K562 (cell line): ENCODE data around the gene SHANK1. TPM values are rescaled to one million over a fixed set of nuclear protein-coding genes. Genes with fewer than 3 reads are reported as not detected.

Experiments
- ATAC-seq: fragments of 200-7000 bp; cut with Tn5 transposase; 3 replicates; pipeline ENCODE4 v1.9.1; 2020; ENCODE audit warnings: moderate library complexity
- BruUV-seq: library from RNA; stranded (reverse); fragments of 400-500 nt; replicated peaks from 2 replicates; lab custom pipeline; 2021; lab: Mats Ljungman, UMichigan
- CTCF ChIA-PET: fragments of 300-600 bp; formaldehyde crosslinking; extraction: SDS; loops from one replicate; lab custom pipeline; 2021; ENCODE audit warnings: low intra/inter-chr PET ratio; lab: Yijun Ruan, JAX
- POLR2A ChIA-PET: fragments of 300-600, 350-650 bp; sonication (Branson Sonifier 250); formaldehyde crosslinking; extraction: SDS; loops from one replicate; lab custom pipeline; 2021; ENCODE audit warnings: antibody characterized with exemption, inconsistent platforms; lab: Yijun Ruan, JAX
- DNase-seq, 4 experiments: peaks; one replicate each; pipeline versions ENCODE4 v3.0.0 to v3.0.0-alpha.2; 2011 to 2018; ENCODE audit warnings: low spot score in 3 of 4, mixed read lengths in 3 of 4; ENCODE audit errors: extremely low read depth in 1 of 4
- FAIRE-seq: peaks from 2 replicates; lab custom pipeline; 2011; peaks lifted over from hg19 to GRCh38; lab: Jason Lieb, UNC
- H2AFZ ChIP-seq: 2 replicates; pipeline ENCODE4 v1.6.0; 2011; ENCODE audit warnings: low read depth, low read length, control low read depth, inconsistent platforms
- H3K27ac ChIP-seq: fragments of 200-600 bp; 3 replicates; pipeline ENCODE4 v1.8.0; 2011; ENCODE audit warnings: low read depth, mild to moderate bottlenecking, control low read depth, inconsistent platforms, low read length, moderate library complexity, mixed read lengths; ENCODE audit errors: extremely low read depth
- H3K27me3 ChIP-seq, 2 experiments: fragments of 300-600 bp in 1 of 2; 2 replicates in 1 of 2; 3 replicates in 1 of 2; pipeline versions ENCODE4 v1.6.0 to v1.8.0; 2011; ENCODE audit warnings: inconsistent platforms in 2 of 2, low read length in 2 of 2, mild to moderate bottlenecking in 1 of 2, mixed read lengths in 1 of 2, moderate library complexity in 1 of 2; ENCODE audit not compliant: control insufficient read depth in 2 of 2, insufficient read depth in 2 of 2
- H3K36me3 ChIP-seq: fragments of 300-600 bp; 3 replicates; pipeline ENCODE4 v1.8.0; 2011; ENCODE audit warnings: mild to moderate bottlenecking, low read length, inconsistent platforms; ENCODE audit not compliant: control insufficient read depth, insufficient read depth
- H3K4me1 ChIP-seq, 2 experiments: fragments of 200-600 bp in 1 of 2; replicated peaks in 1 of 2; 2 replicates in 1 of 2; 3 replicates in 1 of 2; pipeline versions ENCODE4 v1.5.1 to v1.8.0; 2011; ENCODE audit warnings: inconsistent platforms in 2 of 2, low read length in 2 of 2, mild to moderate bottlenecking in 1 of 2, mixed read lengths in 1 of 2, moderate library complexity in 1 of 2; ENCODE audit not compliant: control insufficient read depth in 2 of 2, insufficient read depth in 2 of 2
- H3K4me2 ChIP-seq: 2 replicates; pipeline ENCODE4 v1.6.1; 2011; ENCODE audit warnings: low read length, control low read depth, inconsistent platforms, mixed read lengths; ENCODE audit not compliant: insufficient read depth
- H3K4me3 ChIP-seq: fragments of 200-600 bp; sonication (generic), shearing (Covaris generic); 2 replicates; pipeline ENCODE4 v1.5.1; 2016; ENCODE audit warnings: control low read depth, inconsistent platforms
- H3K79me2 ChIP-seq: fragments of 200-600 bp; 3 replicates; pipeline ENCODE4 v1.8.0; 2011; ENCODE audit warnings: low read length, inconsistent platforms; ENCODE audit not compliant: control insufficient read depth, insufficient read depth
- H3K9ac ChIP-seq, 2 experiments: 2 replicates each; pipeline versions ENCODE4 v1.6.0 to v1.6.1; 2011; ENCODE audit warnings: low read depth in 2 of 2, low read length in 2 of 2, control low read depth in 1 of 2, inconsistent platforms in 1 of 2, mild to moderate bottlenecking in 1 of 2, mixed read lengths in 1 of 2; ENCODE audit not compliant: insufficient read depth in 1 of 2
- H3K9me1 ChIP-seq: one replicate; pipeline ENCODE4 v1.6.0; 2011; ENCODE audit warnings: inconsistent platforms, mild to moderate bottlenecking, low read length, moderate library complexity; ENCODE audit not compliant: control insufficient read depth, insufficient read depth
- H3K9me3 ChIP-seq: replicated peaks from 2 replicates; pipeline ENCODE4 v1.5.1; 2011; ENCODE audit warnings: low read depth, low read length, inconsistent platforms; ENCODE audit not compliant: control insufficient read depth, insufficient read depth
- H4K20me1 ChIP-seq: replicated peaks from 2 replicates; pipeline ENCODE4 v1.6.1; 2011; ENCODE audit warnings: low read length, inconsistent platforms, mixed read lengths; ENCODE audit not compliant: control insufficient read depth, insufficient read depth
- EWSR1 ChIP-seq: fragments of 450-650 bp; IDR thresholded peaks from 2 replicates; pipeline ENCODE4 v1.6.1; 2018; ENCODE audit warnings: borderline replicate concordance, mild to moderate bottlenecking, low read depth, moderate library complexity; ENCODE audit not compliant: partially characterized antibody
- RBM25 ChIP-seq: fragments of 200-400 bp; formaldehyde crosslinking; IDR thresholded peaks from 2 replicates; pipeline ENCODE4 v1.6.1; 2018; ENCODE audit warnings: low read length, low read depth, moderate library complexity; ENCODE audit not compliant: severe bottlenecking
- TCFL5 ChIP-seq: fragments of 250-450 bp; sonication (Bioruptor Pico); conservative IDR thresholded peaks from 2 replicates; pipeline ENCODE4 v1.6.1; 2021; ENCODE audit warnings: mild to moderate bottlenecking, moderate library complexity, matching md5 sums
- ZNF12 ChIP-seq: sonication (generic); formaldehyde crosslinking; IDR thresholded peaks from 2 replicates; pipeline ENCODE4 v1.4.0; 2020; ENCODE audit warnings: mild to moderate bottlenecking, missing genetic modification reagents
- ZNF134 ChIP-seq: fragments of 250-450 bp; sonication (Bioruptor Pico); conservative IDR thresholded peaks from 2 replicates; pipeline ENCODE4 v1.4.0; 2020
- ZNF174 ChIP-seq: fragments of 250-450 bp; sonication (Bioruptor Pico); IDR thresholded peaks from 2 replicates; pipeline ENCODE4 v1.4.0; 2020; ENCODE audit warnings: mild to moderate bottlenecking
- WGBS: fragments of 100-300 bp; shearing (Covaris generic); methylation state at CpG from one replicate; pipeline ENCODE4 v1.1.6; 2016; ENCODE audit warnings: low coverage, mixed read lengths; ENCODE audit not compliant: insufficient coverage; ENCODE audit errors: missing lambda C conversion rate; 5-methylcytosine and 5-hydroxymethylcytosine counted together
- in situ Hi-C: fragments of 300-500 bp; cut with MboI; formaldehyde crosslinking; loops from 4 replicates; pipeline ENCODE4 v1.15.0; 2018; ENCODE audit warnings: inconsistent platforms, mixed read lengths
- intact Hi-C: fragments of 100-400 bp; cut with micrococcal nuclease; formaldehyde crosslinking; loops from 2 replicates; pipeline ENCODE4 v1.14.2; 2022
- polyA plus RNA-seq, 8 experiments: library from polyadenylated mRNA; depleted of rRNA in 4 of 8; stranded (reverse) in 5 of 8; unstranded in 3 of 8; fragments of >200 nt; fragmentation: Nextera tagmentation in 2 of 8; fragmentation: Illumina TruSeq in 1 of 8; extraction: Ambion mirVana in 2 of 8; extraction: Trizol in 1 of 8; gene quantifications; 2 replicates each; pipeline versions ENCODE4 v1.2.1 to v1.2.3, GENCODE V29; 2011 to 2014; ENCODE audit warnings: inconsistent platforms in 1 of 8, missing spikeins in 1 of 8
- total RNA-seq, 7 experiments: library from RNA; depleted of rRNA in 6 of 7; stranded (reverse); fragments of >200 nt in 6 of 7; fragmentation: Illumina TruSeq in 2 of 7; extraction: Trizol in 2 of 7; gene quantifications; 2 replicates each; pipeline versions ENCODE4 v1.2.1 to v1.2.3, GENCODE V29; 2011 to 2021; ENCODE audit warnings: low replicate concordance in 1 of 7
- TF ChIP-seq, protein P1 (sequence below), 2 experiments: fragments of 450-650 bp in 1 of 2; sonication (generic) in 1 of 2; formaldehyde crosslinking in 1 of 2; IDR thresholded peaks in 1 of 2; conservative IDR thresholded peaks in 1 of 2; 2 replicates each; pipeline versions ENCODE4 v1.6.1 to v1.8.1; 2016 to 2023; ENCODE audit warnings: mild to moderate bottlenecking in 2 of 2, moderate library complexity in 2 of 2, inconsistent platforms in 1 of 2, missing genetic modification reagents in 1 of 2

Gene SHANK1
- total and polyA plus RNA-seq, 9 of the 15 experiments (the other 6 are each of a cell fraction or from before 2014, with no cell fraction given) = 0.33 to 1.3 (median 0.55) TPM; not detected in 2

DNA sequence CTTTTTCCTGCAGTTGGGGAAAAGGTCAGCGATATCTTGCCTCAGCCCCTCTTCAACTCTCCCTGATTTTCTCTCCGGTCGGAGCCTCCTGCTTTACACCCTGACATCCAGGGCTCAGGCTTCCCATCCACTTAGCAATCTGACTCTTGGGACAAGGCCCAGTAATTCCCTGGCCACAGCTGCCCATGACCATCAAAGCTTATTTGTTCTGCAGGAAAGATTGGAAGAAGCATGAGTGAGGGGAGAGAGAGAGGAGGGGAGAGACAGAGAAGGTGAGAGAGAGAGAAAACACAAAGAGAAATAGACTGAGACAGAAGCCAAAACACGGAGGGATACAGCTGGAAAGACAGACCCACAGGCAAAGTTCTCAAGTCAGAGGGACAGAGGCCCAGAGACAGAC, 93.6 kb downstream of the SHANK1 start:
- Histone ChIP-seq H3K9ac (no peak overlapping the region), H3K27me3 (no peaks in the 10 kb centered on the region), H3K27ac (no peak overlapping the region), H3K9me1 (no peaks in the 10 kb centered on the region), H3K79me2 (no peaks in the 10 kb centered on the region), H3K4me1 (peaks cover 0 to 15% of the 10 kb centered on the region in 2 experiments; a peak in 2 of 5 replicates), H3K4me2 (no peak overlapping the region), H2AFZ (no peak overlapping the region), H3K36me3 (no peaks in the 10 kb centered on the region), H3K4me3 (no peak overlapping the region), H4K20me1 (no peaks in the 10 kb centered on the region), H3K9me3 (no peaks in the 10 kb centered on the region)
- ATAC-seq (no peak), DNase-seq (no peak), FAIRE-seq (no peak)
- ChIA-PET CTCF (no interaction called here), POLR2A (no interaction called here)
- no peak for TF ChIP-seq EWSR1
- TF ChIP-seq RBM25 = no peak
- no peak for TF ChIP-seq TCFL5
- no peak for TF ChIP-seq ZNF174 (CRISPR knock-in tag)
- no peak for TF ChIP-seq ZNF134 (CRISPR knock-in tag)
- no peak for TF ChIP-seq ZNF12 (CRISPR knock-in tag)
- TF ChIP-seq, protein P1, sequence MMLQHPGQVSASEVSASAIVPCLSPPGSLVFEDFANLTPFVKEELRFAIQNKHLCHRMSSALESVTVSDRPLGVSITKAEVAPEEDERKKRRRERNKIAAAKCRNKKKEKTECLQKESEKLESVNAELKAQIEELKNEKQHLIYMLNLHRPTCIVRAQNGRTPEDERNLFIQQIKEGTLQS (IDR thresholded peaks at IDR 0.05) = no peak
- TF ChIP-seq, protein P1 (CRISPR knock-in tag; conservative IDR thresholded peaks at IDR 0.05) = no peak
- intact Hi-C loops (no loop called here), in situ Hi-C loops (no loop called here)
- 34% methylated on average over 4 of the region's 4 CpGs for WGBS
- no TSS peak for BruUV-seq
